C1 segment of cervical spinal cord (tissue), 14 donors: ENCODE results near the gene NEU3.

Experiments used
- DNase-seq, 14 donors: peaks; one replicate each; lab custom pipeline; 2025; lab: John Stamatoyannopoulos, UW

Gene NEU3

GRCh38 chr11:75063741-75064314, 75.1 kb downstream of the NEU3 start:
- no peak for DNase-seq

- no peak for DNase-seq
Measured at GRCh38 chr11:75066061-75066460, 77.3 kb downstream of the NEU3 start.
